ENCODE measurements around the gene MSGN1.

- TF ChIP-seq NFIC (IDR thresholded peaks at IDR 0.05) (no peak), REST (IDR thresholded peaks at IDR 0.05; ENCODE audit: low read depth) (no peak), EP300 (IDR thresholded peaks at IDR 0.05; ENCODE audit: borderline replicate concordance) (no peak), YY1 (IDR thresholded peaks at IDR 0.05; ENCODE audit: low read depth) (no peak), EGR1 (IDR thresholded peaks at IDR 0.05) (no peak), FOXM1 (IDR thresholded peaks at IDR 0.05; ENCODE audit: borderline replicate concordance, low read depth) (no peak)
- TF ChIP-seq, protein P1, sequence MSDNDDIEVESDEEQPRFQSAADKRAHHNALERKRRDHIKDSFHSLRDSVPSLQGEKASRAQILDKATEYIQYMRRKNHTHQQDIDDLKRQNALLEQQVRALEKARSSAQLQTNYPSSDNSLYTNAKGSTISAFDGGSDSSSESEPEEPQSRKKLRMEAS (IDR thresholded peaks at IDR 0.05) = no peak
Measured at GRCh38 chr2:17821535-17822444, 5.5 kb downstream of the MSGN1 start.

All from Ishikawa (cell line).